T47D (cell line): ENCODE measurements around the gene KDM2A.
"Not testable (repeated sequence)": the region's sequence is repeated elsewhere in the genome, so short reads cannot be mapped to it uniquely, and the experiment has no call there.

ENCODE experiments used
- DNase-seq, 2 experiments: peaks; one replicate each; pipeline versions ENCODE4 v3.0.0 to v3.0.0-alpha.2; 2011 to 2012; ENCODE audit warnings: low read depth in 1 of 2, low spot score in 1 of 2
- JUND ChIP-seq: IDR thresholded peaks from 2 replicates; pipeline ENCODE4 v1.6.1; 2012; ENCODE audit warnings: low read depth
- in situ Hi-C: cut with HindIII; loops from 2 replicates; pipeline ENCODE4 v1.10.0; 2016; ENCODE audit warnings: low sequenced_read_pairs, low pct_unique_long_range_greater_than_20kb

Gene KDM2A

GRCh38 chr11:67252831-67253239, 133.8 kb downstream of the KDM2A start:
- TF ChIP-seq JUND, result no peak
- peak in 1 of 2 experiments; percentile 85 for DNase-seq
- in situ Hi-C loops, result no loop called here

- DNase-seq, result peak in 1 of 2 experiments; percentile 48
- TF ChIP-seq JUND, result no peak
- in situ Hi-C loops, result no loop called here
Measured at GRCh38 chr11:67253872-67254624, 135.0 kb downstream of the KDM2A start.

GRCh38 chr11:67254798-67255197, 135.7 kb downstream of the KDM2A start:
- no peak for DNase-seq
- TF ChIP-seq JUND, result no peak
- in situ Hi-C loops, result no loop called here

- TF ChIP-seq JUND, result no peak
- no peak for DNase-seq
- in situ Hi-C loops, result no loop called here
Measured at GRCh38 chr11:67255353-67255752, 136.3 kb downstream of the KDM2A start.

- no peak for TF ChIP-seq JUND
- DNase-seq, result no peak
- in situ Hi-C loops, result no loop called here
Measured at GRCh38 chr11:67255864-67256263, 136.8 kb downstream of the KDM2A start.

GRCh38 chr11:67256477-67257135, 137.5 kb downstream of the KDM2A start:
- no peak for DNase-seq
- in situ Hi-C loops, result no loop called here
- TF ChIP-seq JUND, result no peak

- in situ Hi-C loops, result no loop called here
- TF ChIP-seq JUND, result no peak
- no peak for DNase-seq
Measured at GRCh38 chr11:67260406-67260805, 141.3 kb downstream of the KDM2A start.

GRCh38 chr11:67260885-67261639, 142.0 kb downstream of the KDM2A start:
- DNase-seq, result peak; percentile 86 to 87
- in situ Hi-C loops, result not testable (repeated sequence)

- in situ Hi-C loops, result no loop called here
- no peak for TF ChIP-seq JUND
- DNase-seq, result no peak
Measured at GRCh38 chr11:67261640-67261945, 142.5 kb downstream of the KDM2A start.

GRCh38 chr11:67261946-67262681, 143.1 kb downstream of the KDM2A start:
- TF ChIP-seq JUND, result no peak
- in situ Hi-C loops, result no loop called here
- DNase-seq, result peak in 1 of 2 experiments; percentile 65

- peak; percentile 90 to 99 for DNase-seq
- in situ Hi-C loops, result no loop called here
- TF ChIP-seq JUND, result no peak
Measured at GRCh38 chr11:67262731-67263675, 143.9 kb downstream of the KDM2A start.
